Left forelimb (tissue), 1 donor: ENCODE results near the gene SH3GL1.

ENCODE experiments used
- DNase-seq: peaks from one replicate; pipeline ENCODE4 v3.0.0-alpha.2; 2018; ENCODE audit warnings: low spot score

SH3GL1 gene

GRCh38 chr19:4313847-4314490 is 86.4 kb downstream of the SH3GL1 start:
- DNase-seq = no peak
